HG03196 (cell line): Measurements from ENCODE around the gene MLC1.

Source experiments
- ATAC-seq: cut with Tn5 transposase; IDR thresholded peaks from one replicate; pipeline ENCODE4 v1.9.1; 2021; ENCODE audit not compliant: unreplicated experiment

MLC1 gene

DNA sequence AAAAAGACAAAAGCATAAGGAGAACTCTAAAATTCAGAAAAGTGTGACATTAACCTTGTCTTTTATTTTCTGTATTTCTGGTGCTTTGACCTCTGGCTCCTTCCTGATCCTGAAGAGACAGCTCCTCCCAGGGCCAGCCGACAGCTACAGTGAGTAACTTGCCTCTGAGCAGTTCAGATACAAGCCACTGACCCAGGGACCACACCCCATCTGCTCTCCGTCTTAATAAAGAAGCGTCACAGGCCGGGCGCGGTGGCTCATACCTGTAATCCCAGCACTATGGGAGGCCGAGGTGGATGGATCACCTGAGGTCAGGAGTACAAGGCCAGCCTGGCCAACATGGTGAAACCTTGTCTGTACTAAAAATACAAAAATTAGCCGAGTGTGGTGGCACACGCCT, 6.5 kb downstream of the MLC1 start:
- ATAC-seq, result no peak

DNA sequence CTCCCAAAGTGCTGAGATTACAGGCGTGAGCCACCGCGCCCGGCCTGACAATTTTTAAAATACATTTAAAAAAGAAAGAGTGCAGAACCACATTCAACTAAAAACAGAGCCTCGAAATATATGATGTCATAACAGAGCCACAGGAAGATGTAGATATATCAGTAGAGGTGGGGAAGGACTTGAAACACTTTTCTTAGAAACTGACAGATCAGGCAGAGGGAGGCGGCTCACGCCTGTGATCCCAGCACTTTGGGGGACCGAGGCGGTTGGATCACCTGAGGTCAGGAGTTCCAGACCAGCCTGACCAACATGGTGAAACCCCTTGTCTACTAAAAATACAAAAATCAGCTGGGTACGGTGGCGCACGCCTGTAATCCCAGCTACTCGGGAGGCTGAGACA, 7.0 kb downstream of the MLC1 start:
- ATAC-seq, result no peak

DNA sequence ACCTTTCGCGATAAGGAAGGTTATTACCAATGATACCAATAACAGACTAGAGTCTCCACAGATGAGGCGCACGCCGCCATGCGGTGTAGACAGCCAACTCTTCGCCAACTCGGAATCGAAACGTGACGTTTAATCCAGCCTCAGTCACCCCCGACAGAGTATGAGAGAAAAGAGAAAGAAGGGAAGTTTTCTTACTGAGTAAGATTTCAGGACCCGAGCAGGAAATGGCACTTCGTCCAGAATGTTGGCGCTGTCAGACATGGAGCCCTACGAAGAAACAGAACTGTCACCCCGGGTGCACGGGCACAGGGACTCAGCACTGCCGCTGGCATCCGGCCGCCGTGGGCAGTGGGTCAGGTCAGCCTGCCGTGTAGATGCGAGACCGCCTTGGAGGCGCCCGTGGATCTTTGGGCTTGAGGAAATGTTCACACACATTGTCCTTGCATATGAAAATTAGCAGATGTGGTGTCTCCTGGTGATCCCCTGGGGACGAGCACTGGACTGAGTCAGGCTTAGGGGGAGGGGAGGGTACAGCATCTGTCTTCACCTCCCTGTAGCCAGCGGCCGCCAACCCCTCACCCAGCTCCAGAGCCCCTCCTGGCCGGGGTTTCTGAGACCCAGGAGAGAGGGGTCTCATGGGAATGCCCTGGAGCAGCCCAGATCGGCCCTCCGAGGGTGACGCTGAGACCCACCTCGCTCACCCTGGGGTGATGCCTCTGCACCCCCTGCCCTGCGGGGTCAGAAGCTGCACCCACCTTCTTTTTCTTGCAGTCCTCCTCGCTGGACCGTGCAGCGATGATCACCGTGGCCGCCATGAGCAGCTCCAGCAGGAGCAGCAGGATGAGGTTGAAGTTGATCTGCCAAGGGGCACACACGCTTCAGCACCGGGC, 8.3 kb downstream of the MLC1 start:
- no peak for ATAC-seq

- ATAC-seq, result no peak
Observed at GRCh38 chr22:50074551-50075530, 10.4 kb downstream of the MLC1 start.

- no peak for ATAC-seq
Observed at GRCh38 chr22:50074056-50074455, 11.2 kb downstream of the MLC1 start.

DNA sequence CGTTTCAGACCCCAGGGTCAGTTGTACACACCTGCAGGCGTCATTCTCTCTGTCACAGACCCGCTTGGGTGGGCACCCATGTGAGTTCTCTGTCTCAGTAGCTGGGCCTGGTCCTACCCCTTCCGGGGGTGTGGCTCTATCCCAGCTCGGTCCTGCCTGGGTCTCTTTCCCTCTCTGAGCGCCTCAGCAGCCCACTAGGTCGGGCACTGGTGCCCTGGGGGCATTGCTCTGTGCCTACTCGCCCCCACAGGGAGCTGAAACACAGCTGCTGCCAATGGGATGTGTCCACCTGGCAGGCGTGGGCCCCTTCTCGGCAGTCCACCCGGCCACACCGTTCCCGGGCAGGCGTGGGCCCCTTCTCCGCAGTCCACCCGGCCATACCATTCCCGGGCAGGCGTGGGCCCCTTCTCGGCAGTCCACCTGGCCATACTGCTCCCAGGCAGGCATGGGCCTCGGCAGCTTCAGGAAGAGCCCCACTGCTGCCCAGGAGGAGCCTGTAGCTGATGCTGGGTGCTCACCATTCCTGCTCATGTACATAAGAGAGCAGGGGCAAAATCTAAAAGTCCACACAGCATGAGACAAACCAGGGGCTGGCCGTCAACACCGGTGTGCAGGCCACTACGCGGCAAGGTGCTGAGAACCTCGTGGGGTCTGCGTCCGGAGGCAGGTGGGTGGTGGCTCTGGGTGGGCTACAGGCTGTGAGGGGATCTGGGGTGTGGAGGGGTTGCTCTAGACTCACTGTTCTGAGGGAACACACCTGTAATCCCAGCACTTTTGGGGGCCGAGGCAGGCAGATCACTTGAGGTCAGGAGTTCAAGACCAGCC, 12.3 kb downstream of the MLC1 start:
- ATAC-seq, result no peak

GRCh38 chr22:50072167-50072555, 13.1 kb downstream of the MLC1 start:
- no peak for ATAC-seq

DNA sequence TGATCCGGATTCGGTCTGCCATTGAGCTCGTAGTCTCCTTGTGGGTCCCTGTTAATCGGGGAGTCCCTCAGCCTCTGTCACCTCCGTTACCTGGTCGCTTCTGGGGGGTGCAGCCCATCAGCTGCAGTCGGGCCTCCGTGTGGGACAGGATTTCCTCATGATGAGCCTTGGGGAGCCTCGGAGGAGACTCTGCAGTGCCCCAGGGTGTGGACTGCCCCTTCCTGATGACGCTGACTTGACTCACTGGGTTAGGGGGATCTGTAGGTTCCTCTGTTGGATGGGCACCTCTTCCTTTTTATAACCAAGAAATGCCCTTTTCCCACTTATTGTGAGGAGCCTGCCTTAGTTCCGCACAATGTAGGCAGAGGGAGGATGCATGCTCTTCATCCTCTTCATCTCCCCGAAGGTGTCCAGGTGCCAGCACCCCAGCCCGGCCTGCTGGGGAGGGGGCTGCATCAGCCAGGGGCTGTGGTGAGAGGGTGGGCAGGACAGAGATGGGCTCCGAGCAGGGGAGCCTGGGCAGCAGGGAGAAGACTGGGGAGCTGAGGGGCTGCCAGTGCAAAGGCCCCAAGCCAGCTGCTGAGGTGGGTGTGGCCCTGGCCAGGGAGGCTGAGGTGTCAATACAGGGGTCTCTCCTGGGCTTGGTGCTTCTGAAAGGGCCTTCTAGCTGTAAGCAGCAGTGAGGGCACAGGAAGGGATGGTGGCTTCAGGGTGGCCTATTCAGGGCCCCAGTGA, 13.6 kb downstream of the MLC1 start:
- no peak for ATAC-seq

DNA sequence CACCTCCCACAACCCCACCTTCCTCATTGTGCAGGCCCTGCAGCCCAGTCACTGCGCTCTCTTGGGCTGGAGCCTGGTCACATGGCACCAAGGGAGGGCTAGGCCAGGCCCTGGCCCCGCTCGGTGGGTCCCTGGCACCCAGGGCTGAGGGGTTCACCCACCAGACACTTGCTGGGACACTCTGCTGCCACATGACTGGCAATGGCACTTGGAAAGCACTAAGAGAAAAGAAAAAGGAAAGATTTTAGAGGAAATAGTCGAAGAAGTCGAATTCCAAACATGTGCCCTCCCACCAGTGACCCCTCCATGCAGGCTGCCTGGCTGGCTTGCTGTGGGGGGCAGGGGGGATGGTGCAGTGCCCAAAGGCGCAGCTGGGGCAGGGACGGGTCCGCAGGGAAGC, 14.9 kb downstream of the MLC1 start:
- no peak for ATAC-seq

DNA sequence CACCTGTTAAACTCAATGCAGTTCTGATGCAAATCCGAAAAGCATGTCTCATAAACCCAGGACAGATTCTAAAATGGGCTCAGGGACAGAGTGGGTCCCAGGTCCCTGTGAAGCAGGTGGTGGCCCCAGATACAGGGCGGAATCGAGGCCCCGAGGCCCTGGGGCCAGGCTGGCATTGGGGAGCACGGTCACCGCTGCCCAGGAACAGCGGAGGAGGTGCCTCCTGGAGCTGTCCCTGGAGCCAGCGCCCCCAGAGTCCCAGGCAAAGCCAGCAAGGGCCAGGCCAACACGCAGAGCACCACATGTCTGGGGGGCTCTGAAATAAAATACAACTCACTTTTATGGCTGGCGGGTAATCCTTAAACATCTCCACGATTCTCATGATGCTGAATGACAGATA, 17.1 kb downstream of the MLC1 start:
- no peak for ATAC-seq

GRCh38 chr22:50067244-50067643, 18.0 kb downstream of the MLC1 start:
- no peak for ATAC-seq

- no peak for ATAC-seq
Observed at GRCh38 chr22:50064453-50064852, 20.8 kb downstream of the MLC1 start.

GRCh38 chr22:50063589-50064393, 21.4 kb downstream of the MLC1 start:
- no peak for ATAC-seq

DNA sequence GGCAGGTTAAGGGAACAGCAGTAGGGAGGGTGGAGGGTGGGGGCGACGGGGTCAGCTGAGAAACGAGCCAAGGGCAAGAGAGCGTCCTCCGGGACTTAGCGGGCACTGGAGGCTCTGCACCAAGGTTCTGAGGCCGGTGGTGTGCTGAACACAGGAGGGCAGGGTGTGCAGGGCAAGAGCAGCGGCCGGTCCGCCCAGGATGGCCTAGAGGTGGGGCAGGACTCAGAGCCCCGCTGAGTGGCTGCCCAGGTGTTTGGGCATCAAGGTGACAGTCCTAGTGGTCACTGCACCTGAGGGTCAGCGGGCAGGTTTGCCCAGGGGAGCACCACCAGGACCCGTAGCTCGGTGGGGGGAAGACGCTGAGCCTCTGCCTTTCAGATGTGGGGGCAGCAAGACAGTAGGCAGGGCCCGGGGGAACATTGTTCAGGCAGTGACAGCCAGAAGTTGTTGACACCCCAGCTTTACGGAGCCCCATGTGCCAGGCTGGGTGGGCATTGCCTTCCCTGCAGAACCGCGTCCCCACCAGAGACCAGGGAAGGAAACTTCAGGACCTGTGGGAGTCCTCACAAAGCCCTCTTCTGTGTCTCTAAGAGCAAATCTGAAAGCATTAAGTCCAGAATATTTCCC, 22.6 kb downstream of the MLC1 start:
- ATAC-seq, result no peak

DNA sequence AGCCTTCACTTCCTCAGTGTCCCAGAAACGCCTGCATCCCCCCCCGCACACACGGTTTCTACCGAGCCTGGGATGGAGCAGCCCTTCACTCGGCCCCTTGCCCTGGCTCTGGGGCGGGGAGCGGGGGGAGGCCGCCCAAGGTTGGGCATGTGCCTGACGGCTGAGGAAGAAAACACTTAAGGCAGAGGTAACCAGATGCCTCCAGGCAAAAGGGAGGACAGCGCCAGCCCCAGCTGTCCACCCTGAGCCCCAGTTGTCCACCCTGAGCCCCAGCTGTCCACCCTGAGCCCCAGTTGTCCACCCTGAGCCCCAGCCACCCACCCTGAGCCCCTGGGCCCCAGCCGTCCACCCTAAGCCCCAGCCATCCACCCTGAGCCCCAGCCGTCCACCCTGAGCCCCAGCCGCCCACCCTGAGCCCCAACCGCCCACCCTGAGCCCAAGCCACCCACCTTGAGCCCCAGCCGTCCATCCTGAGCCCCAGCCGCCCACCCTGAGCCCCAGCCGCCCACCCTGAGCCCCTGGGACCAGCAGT, 23.3 kb downstream of the MLC1 start:
- ATAC-seq, result no peak

DNA sequence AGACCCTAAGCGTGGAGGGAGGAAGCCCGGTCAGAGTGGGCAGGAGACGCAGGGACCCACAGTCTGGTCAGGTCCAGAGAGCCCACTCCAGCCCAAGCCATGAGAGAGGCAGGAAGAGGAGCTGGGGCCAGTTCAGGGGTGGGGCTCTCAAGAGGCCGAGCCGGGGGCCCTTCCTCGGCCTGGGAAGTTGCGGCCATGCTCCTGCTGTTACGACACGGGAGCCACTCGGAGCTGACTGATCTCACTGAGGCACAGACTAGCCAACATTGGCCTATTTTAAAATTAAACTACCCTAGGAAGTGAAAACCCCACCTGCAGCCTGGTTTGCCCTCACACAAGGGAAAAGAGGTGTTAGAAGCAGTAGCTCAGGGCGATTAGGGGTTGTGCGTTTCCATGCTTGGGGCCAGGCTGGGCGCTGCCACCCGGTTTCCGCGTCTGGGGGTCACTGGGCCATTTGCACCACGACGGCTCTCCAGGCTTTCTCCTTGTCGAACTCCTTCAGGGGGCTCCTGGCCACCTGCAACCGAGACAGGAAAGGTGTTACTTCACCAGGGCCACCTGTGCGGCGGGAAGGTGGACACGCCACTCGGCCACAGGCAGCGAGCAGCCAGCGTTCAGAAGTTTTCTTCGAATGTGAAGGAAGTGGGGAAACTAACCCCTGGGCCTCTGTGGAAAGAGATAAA, 23.9 kb downstream of the MLC1 start:
- no peak for ATAC-seq

GRCh38 chr22:50060441-50061140, 24.6 kb downstream of the MLC1 start:
- ATAC-seq, result no peak

- ATAC-seq, result no peak
Observed at GRCh38 chr22:50059881-50060262, 25.4 kb downstream of the MLC1 start.
